Measurements from ENCODE around the gene ARID3B. TPM values are rescaled to one million over a fixed set of nuclear protein-coding genes. Genes with fewer than 3 reads are reported as not detected.

Gene ARID3B
- total RNA-seq, 1 donor from 2014 or later: 22.1 TPM

DNA sequence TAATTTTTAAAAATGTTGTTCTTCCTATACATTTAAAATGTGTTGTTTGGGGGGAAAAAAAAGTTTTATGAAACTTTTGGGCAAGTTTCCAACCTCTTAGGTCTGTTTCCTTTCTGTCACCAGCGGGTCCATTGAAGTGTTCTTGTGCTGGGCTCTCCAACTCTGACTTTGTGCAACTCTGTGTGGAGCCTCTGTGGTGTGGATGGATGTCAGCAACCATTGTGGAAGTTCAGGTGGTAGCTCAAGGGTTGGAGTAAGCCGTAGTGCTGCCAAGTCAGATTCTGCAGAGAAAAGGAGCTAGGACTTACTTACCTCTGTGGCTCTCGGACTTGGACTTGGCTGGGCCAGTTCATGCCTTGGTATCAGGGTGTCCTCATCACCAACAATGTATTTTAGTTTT is 22.4 kb downstream of the ARID3B start:
- DNase-seq (ENCODE audit: low spot score in 2 of 2, unreplicated experiment in 2 of 2): no peak
- H3K27ac Mint-ChIP-seq: no peak overlapping the region
- H3K9me3 Mint-ChIP-seq: no peaks in the 10 kb centered on the region
- TF ChIP-seq, protein P1, sequence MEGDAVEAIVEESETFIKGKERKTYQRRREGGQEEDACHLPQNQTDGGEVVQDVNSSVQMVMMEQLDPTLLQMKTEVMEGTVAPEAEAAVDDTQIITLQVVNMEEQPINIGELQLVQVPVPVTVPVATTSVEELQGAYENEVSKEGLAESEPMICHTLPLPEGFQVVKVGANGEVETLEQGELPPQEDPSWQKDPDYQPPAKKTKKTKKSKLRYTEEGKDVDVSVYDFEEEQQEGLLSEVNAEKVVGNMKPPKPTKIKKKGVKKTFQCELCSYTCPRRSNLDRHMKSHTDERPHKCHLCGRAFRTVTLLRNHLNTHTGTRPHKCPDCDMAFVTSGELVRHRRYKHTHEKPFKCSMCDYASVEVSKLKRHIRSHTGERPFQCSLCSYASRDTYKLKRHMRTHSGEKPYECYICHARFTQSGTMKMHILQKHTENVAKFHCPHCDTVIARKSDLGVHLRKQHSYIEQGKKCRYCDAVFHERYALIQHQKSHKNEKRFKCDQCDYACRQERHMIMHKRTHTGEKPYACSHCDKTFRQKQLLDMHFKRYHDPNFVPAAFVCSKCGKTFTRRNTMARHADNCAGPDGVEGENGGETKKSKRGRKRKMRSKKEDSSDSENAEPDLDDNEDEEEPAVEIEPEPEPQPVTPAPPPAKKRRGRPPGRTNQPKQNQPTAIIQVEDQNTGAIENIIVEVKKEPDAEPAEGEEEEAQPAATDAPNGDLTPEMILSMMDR (IDR thresholded peaks at IDR 0.05; ENCODE audit: unreplicated experiment): no peak
- no peak overlapping the region for H3K4me3 Mint-ChIP-seq
- no peaks in the 10 kb centered on the region for H3K27me3 Mint-ChIP-seq (ENCODE audit: low read depth)
- peaks cover 19% of the 10 kb centered on the region for H3K4me1 Mint-ChIP-seq
- H3K36me3 Mint-ChIP-seq: peaks cover 4% of the 10 kb centered on the region

DNA sequence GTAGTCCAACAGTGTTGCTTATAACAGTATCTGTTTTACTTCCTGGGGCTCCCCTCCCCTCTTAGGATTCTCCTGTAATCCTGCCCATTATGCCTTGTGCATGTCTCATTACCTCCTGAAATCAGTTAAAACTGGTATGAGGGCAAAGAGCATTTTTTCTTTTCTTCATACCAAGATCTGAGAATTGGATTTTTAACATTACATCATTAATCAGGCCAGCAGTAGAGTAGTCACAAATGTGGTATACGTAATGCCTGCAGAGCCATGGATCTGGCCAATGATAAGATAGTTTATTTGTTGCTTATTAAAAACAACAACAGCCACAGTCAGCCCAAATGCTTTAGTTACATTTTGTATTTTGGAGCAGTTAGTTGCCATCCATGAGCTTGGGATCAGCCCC is 23.2 kb downstream of the ARID3B start:
- DNase-seq (ENCODE audit: low spot score in 2 of 2, unreplicated experiment in 2 of 2): no peak
- H3K27me3 Mint-ChIP-seq (ENCODE audit: low read depth): no peaks in the 10 kb centered on the region
- TF ChIP-seq, protein P1 (IDR thresholded peaks at IDR 0.05; ENCODE audit: unreplicated experiment): no peak
- H3K36me3 Mint-ChIP-seq: peaks cover 4% of the 10 kb centered on the region
- H3K27ac Mint-ChIP-seq: no peak overlapping the region
- H3K4me1 Mint-ChIP-seq: peaks cover 19% of the 10 kb centered on the region
- H3K9me3 Mint-ChIP-seq: no peaks in the 10 kb centered on the region
- H3K4me3 Mint-ChIP-seq: no peak overlapping the region

DNA sequence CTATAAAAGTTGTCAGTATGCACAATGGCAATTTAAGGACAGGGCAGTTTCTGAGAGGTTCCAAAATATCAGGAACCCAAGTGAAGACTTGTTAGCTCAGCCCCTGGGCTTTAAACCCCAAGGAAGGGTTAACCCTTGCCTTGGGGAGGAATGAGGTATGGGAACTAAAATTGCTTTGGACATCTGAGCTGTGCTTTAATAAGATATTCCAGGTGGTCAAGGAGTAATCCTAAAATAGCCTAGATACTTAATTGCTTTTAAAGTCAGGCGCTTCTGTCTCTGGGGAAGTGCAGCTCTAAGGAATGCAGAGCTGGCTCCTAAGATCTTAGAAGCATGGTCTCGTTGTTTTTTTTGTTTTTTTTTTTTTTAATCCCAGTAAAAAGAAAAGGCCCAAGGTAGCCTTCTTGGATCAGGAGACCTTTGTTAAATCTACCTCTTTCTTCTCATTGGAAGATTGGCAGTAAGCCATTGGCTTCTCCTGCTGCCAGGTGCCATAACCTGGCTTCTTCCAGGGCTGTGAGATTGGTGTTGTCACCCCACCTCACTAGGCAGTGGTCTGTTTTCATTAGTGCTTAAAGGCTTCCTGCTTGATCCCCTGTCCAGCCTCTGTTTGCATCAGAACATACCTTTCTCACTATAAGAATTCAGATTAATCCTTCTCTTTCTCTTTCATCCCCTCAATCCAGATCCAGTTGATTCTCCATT is 24.5 kb downstream of the ARID3B start:
- Mint-ChIP-seq H3K9me3 (no peaks in the 10 kb centered on the region), H3K4me3 (no peak overlapping the region), H3K27ac (peak overlapping the region; percentile 30), H3K36me3 (peaks cover 4% of the 10 kb centered on the region), H3K4me1 (peaks cover 21% of the 10 kb centered on the region), H3K27me3 (ENCODE audit: low read depth) (no peaks in the 10 kb centered on the region)
- TF ChIP-seq, protein P1 (IDR thresholded peaks at IDR 0.05; ENCODE audit: unreplicated experiment): no peak
- DNase-seq (ENCODE audit: low spot score in 2 of 2, unreplicated experiment in 2 of 2): no peak

DNA sequence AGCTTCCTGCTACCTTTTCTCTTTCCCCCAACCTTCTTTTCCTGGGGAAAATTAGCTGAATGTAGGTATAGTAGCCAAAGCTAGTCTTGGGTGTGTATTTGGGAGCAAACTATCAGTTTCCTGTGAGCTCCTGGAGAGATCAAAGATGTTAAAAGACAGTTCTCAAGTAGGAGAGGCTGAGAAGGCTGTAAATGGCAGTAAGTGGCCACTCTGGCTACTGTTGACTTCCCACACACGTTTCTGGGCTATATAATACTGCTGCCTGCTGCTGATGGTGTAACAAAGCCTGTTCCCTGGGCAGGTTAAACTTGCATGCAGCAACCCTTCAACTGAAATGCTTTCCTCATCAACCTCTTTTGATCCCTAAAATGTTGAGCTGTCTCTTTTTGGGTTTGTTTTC is 27.6 kb downstream of the ARID3B start:
- Mint-ChIP-seq H3K4me1 (peaks cover 24% of the 10 kb centered on the region), H3K36me3 (peaks cover 6% of the 10 kb centered on the region), H3K9me3 (no peaks in the 10 kb centered on the region), H3K27me3 (ENCODE audit: low read depth) (no peaks in the 10 kb centered on the region), H3K27ac (no peak overlapping the region), H3K4me3 (no peak overlapping the region)
- DNase-seq (ENCODE audit: low spot score in 2 of 2, unreplicated experiment in 2 of 2): no peak
- TF ChIP-seq, protein P1 (IDR thresholded peaks at IDR 0.05; ENCODE audit: unreplicated experiment): no peak

DNA sequence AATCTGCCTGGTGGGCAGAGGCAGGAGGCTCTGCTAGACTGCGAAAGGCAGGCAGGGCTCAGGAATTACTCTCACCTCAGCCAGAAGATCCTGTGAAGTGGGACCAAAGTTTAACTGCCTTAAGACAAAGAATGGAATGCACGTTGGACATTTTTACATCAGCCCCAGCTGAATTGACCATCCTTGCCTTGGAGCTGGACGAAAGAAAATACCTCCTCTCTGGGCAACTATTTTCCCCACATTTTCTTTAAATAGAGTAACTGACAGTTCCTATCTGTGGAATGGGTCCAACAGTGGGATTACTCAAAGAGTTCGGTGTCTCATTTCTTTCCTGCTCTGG is 28.7 kb downstream of the ARID3B start:
- Mint-ChIP-seq H3K36me3 (peaks cover 14% of the 10 kb centered on the region), H3K4me3 (no peak overlapping the region)

More for the DNA sequence above, 28.7 kb downstream of the ARID3B start:
- Mint-ChIP-seq H3K27ac (no peak overlapping the region), H3K4me1 (peaks cover 24% of the 10 kb centered on the region), H3K9me3 (no peaks in the 10 kb centered on the region), H3K27me3 (ENCODE audit: low read depth) (no peaks in the 10 kb centered on the region)
- DNase-seq (ENCODE audit: low spot score in 2 of 2, unreplicated experiment in 2 of 2): no peak
- TF ChIP-seq, protein P1 (IDR thresholded peaks at IDR 0.05; ENCODE audit: unreplicated experiment): no peak

All from mesothelial cell of epicardium (in vitro differentiated cells).